Right hindlimb (tissue), 1 donor: Measurements from ENCODE around the gene RIMS4.
A peak's percentile ranks its signal among the peaks of the same experiment; 100 is the strongest.

Source experiments
- DNase-seq: peaks from one replicate; pipeline ENCODE4 v3.0.0-alpha.2; 2018

The RIMS4 gene

GRCh38 chr20:44715499-44716308 lies 94.6 kb downstream of the RIMS4 start:
- no peak for DNase-seq

- peak; percentile 85 for DNase-seq
Measured at GRCh38 chr20:44714701-44715498, 95.4 kb downstream of the RIMS4 start, which contains the start of gene CCN5. Gene CCN5 (plus strand): TSS chr20:44715369. CDS start chr20:44715391, 22 bp downstream.

- DNase-seq, result no peak
Measured at GRCh38 chr20:44714102-44714700, 96.1 kb downstream of the RIMS4 start.

GRCh38 chr20:44711237-44711636 lies 99.1 kb downstream of the RIMS4 start:
- no peak for DNase-seq

- no peak for DNase-seq
Measured at GRCh38 chr20:44709797-44710196, 100.5 kb downstream of the RIMS4 start.

- no peak for DNase-seq
Measured at GRCh38 chr20:44709380-44709779, 101.0 kb downstream of the RIMS4 start.

- no peak for DNase-seq
Measured at GRCh38 chr20:44707018-44707579, 103.2 kb downstream of the RIMS4 start.

GRCh38 chr20:44706301-44707017 lies 103.9 kb downstream of the RIMS4 start:
- peak; percentile 66 for DNase-seq

- no peak for DNase-seq
Measured at GRCh38 chr20:44705364-44706094, 104.8 kb downstream of the RIMS4 start.

- DNase-seq, result no peak
Measured at GRCh38 chr20:44704551-44704971, 105.8 kb downstream of the RIMS4 start.

GRCh38 chr20:44703956-44704488 lies 106.3 kb downstream of the RIMS4 start:
- DNase-seq, result no peak

- no peak for DNase-seq
Measured at GRCh38 chr20:44703183-44703925, 107.0 kb downstream of the RIMS4 start.

- peak; percentile 89 for DNase-seq
Measured at GRCh38 chr20:44702776-44703175, 107.6 kb downstream of the RIMS4 start.

GRCh38 chr20:44701858-44702256 lies 108.5 kb downstream of the RIMS4 start:
- DNase-seq, result no peak
